ENCODE results near the gene INHBE.
"Not testable (repeated sequence)": the region's sequence is repeated elsewhere in the genome, so short reads cannot be mapped to it uniquely, and the experiment has no call there.

INHBE gene

GRCh38 chr12:57430931-57431566 is 24.1 kb upstream of the INHBE start, which contains the start of gene R3HDM2:
Gene R3HDM2 (minus strand): TSS chr12:57431043. CDS start chr12:57310428, 120,615 bp downstream.
- no peak for TF ChIP-seq JUND (IDR thresholded peaks at IDR 0.05; ENCODE audit: low read depth)
- DNase-seq (ENCODE audit: low read depth in 1 of 2, low spot score in 1 of 2): peak; percentile 98 to 99
- in situ Hi-C loops (cut with HindIII; ENCODE audit: low pct_unique_long_range_greater_than_20kb, low sequenced_read_pairs): no loop called here

- in situ Hi-C loops (cut with HindIII; ENCODE audit: low pct_unique_long_range_greater_than_20kb, low sequenced_read_pairs): no loop called here
- TF ChIP-seq JUND (IDR thresholded peaks at IDR 0.05; ENCODE audit: low read depth): no peak
These were observed 23.4 kb upstream of the INHBE start for GRCh38 chr12:57431654-57432188.

GRCh38 chr12:57433370-57433769 is 21.7 kb upstream of the INHBE start:
- in situ Hi-C loops (cut with HindIII; ENCODE audit: low pct_unique_long_range_greater_than_20kb, low sequenced_read_pairs): no loop called here
- no peak for DNase-seq (ENCODE audit: low read depth in 1 of 2, low spot score in 1 of 2)
- TF ChIP-seq JUND (IDR thresholded peaks at IDR 0.05; ENCODE audit: low read depth): no peak

More at GRCh38 chr12:57431654-57432188, 23.4 kb upstream of the INHBE start:
- no peak for DNase-seq (ENCODE audit: low read depth in 1 of 2, low spot score in 1 of 2)

GRCh38 chr12:57434517-57435223 is 20.4 kb upstream of the INHBE start, which contains the start of gene INHBC:
Gene INHBC (plus strand): TSS chr12:57434784. CDS start chr12:57434887, 103 bp downstream.
- in situ Hi-C loops (cut with HindIII; ENCODE audit: low pct_unique_long_range_greater_than_20kb, low sequenced_read_pairs): no loop called here
- TF ChIP-seq JUND (IDR thresholded peaks at IDR 0.05; ENCODE audit: low read depth): no peak
- DNase-seq (ENCODE audit: low read depth in 1 of 2, low spot score in 1 of 2): no peak

GRCh38 chr12:57435293-57435692 is 19.8 kb upstream of the INHBE start:
- no peak for TF ChIP-seq JUND (IDR thresholded peaks at IDR 0.05; ENCODE audit: low read depth)
- DNase-seq (ENCODE audit: low read depth in 1 of 2, low spot score in 1 of 2): no peak
- in situ Hi-C loops (cut with HindIII; ENCODE audit: low pct_unique_long_range_greater_than_20kb, low sequenced_read_pairs): no loop called here

GRCh38 chr12:57438400-57438799 is 16.7 kb upstream of the INHBE start:
- no peak for DNase-seq (ENCODE audit: low read depth in 1 of 2, low spot score in 1 of 2)
- TF ChIP-seq JUND (IDR thresholded peaks at IDR 0.05; ENCODE audit: low read depth): no peak
- in situ Hi-C loops (cut with HindIII; ENCODE audit: low pct_unique_long_range_greater_than_20kb, low sequenced_read_pairs): no loop called here

- no peak for DNase-seq (ENCODE audit: low read depth in 1 of 2, low spot score in 1 of 2)
- TF ChIP-seq JUND (IDR thresholded peaks at IDR 0.05; ENCODE audit: low read depth): no peak
- in situ Hi-C loops (cut with HindIII; ENCODE audit: low pct_unique_long_range_greater_than_20kb, low sequenced_read_pairs): no loop called here
These were observed 15.3 kb upstream of the INHBE start for GRCh38 chr12:57439762-57440266.

- in situ Hi-C loops (cut with HindIII; ENCODE audit: low pct_unique_long_range_greater_than_20kb, low sequenced_read_pairs); DNase-seq (ENCODE audit: low read depth in 1 of 2, low spot score in 1 of 2): not testable (repeated sequence)
These were observed 13.7 kb upstream of the INHBE start for GRCh38 chr12:57441393-57441792.

- no peak for DNase-seq (ENCODE audit: low read depth in 1 of 2, low spot score in 1 of 2)
- no peak for TF ChIP-seq JUND (IDR thresholded peaks at IDR 0.05; ENCODE audit: low read depth)
- in situ Hi-C loops (cut with HindIII; ENCODE audit: low pct_unique_long_range_greater_than_20kb, low sequenced_read_pairs): no loop called here
These were observed 13.2 kb upstream of the INHBE start for GRCh38 chr12:57441846-57442427.

- DNase-seq (ENCODE audit: low read depth in 1 of 2, low spot score in 1 of 2); in situ Hi-C loops (cut with HindIII; ENCODE audit: low pct_unique_long_range_greater_than_20kb, low sequenced_read_pairs): not testable (repeated sequence)
These were observed 10.8 kb upstream of the INHBE start for GRCh38 chr12:57444337-57444736.

GRCh38 chr12:57444744-57445143 is 10.4 kb upstream of the INHBE start:
- no peak for DNase-seq (ENCODE audit: low read depth in 1 of 2, low spot score in 1 of 2)
- in situ Hi-C loops (cut with HindIII; ENCODE audit: low pct_unique_long_range_greater_than_20kb, low sequenced_read_pairs): no loop called here
- TF ChIP-seq JUND (IDR thresholded peaks at IDR 0.05; ENCODE audit: low read depth): no peak

- no peak for TF ChIP-seq JUND (IDR thresholded peaks at IDR 0.05; ENCODE audit: low read depth)
- in situ Hi-C loops (cut with HindIII; ENCODE audit: low pct_unique_long_range_greater_than_20kb, low sequenced_read_pairs): no loop called here
These were observed 8.7 kb upstream of the INHBE start for GRCh38 chr12:57446292-57446960.

More at GRCh38 chr12:57446292-57446960, 8.7 kb upstream of the INHBE start:
- no peak for DNase-seq (ENCODE audit: low read depth in 1 of 2, low spot score in 1 of 2)

Measured in T47D (cell line).